Smooth muscle cell (in vitro differentiated cells): ENCODE results near the gene DIO3. TPM values are rescaled to one million over a fixed set of nuclear protein-coding genes. Genes with fewer than 3 reads are reported as not detected.

Experiments used
- DNase-seq: peaks from one replicate; lab custom pipeline; 2025; ENCODE audit not compliant: unreplicated experiment; lab: John Stamatoyannopoulos, UW
- H2AFZ ChIP-seq: fragments of 200-600 bp; sonication (generic); 2 replicates; pipeline ENCODE4 v1.6.0; 2016; ENCODE audit warnings: antibody characterized with exemption, low read depth, mild to moderate bottlenecking
- H3F3A ChIP-seq: fragments of 200-600 bp; sonication (generic); 2 replicates; pipeline ENCODE4 v1.6.0; 2017; ENCODE audit warnings: antibody characterized with exemption, low read depth
- H3K27ac ChIP-seq: fragments of 200-600 bp; sonication (generic); 2 replicates; pipeline ENCODE4 v1.5.1; 2016; ENCODE audit warnings: low read depth, mild to moderate bottlenecking
- H3K27me3 ChIP-seq: fragments of 200-600 bp; sonication (generic); 2 replicates; pipeline ENCODE4 v1.6.1; 2016; ENCODE audit warnings: low read depth, mild to moderate bottlenecking
- H3K36me3 ChIP-seq: fragments of 200-600 bp; sonication (generic); 2 replicates; pipeline ENCODE4 v1.5.1; 2016; ENCODE audit warnings: low read depth
- H3K4me1 ChIP-seq: fragments of 200-600 bp; sonication (generic); 2 replicates; pipeline ENCODE4 v1.5.1; 2016; ENCODE audit warnings: low read depth
- H3K4me2 ChIP-seq: fragments of 200-600 bp; sonication (generic); 2 replicates; pipeline ENCODE4 v1.6.0; 2016; ENCODE audit warnings: mild to moderate bottlenecking
- H3K4me3 ChIP-seq: fragments of 200-600 bp; sonication (generic); 2 replicates; pipeline ENCODE4 v1.5.1; 2016; ENCODE audit warnings: mild to moderate bottlenecking
- H3K79me2 ChIP-seq: fragments of 200-600 bp; sonication (generic); 2 replicates; pipeline ENCODE4 v1.6.0; 2016; ENCODE audit warnings: low read depth, mild to moderate bottlenecking
- H3K9ac ChIP-seq: fragments of 200-600 bp; sonication (generic); 2 replicates; pipeline ENCODE4 v1.6.0; 2016; ENCODE audit warnings: low read depth
- H3K9me3 ChIP-seq: fragments of 200-600 bp; sonication (generic); replicated peaks from 2 replicates; pipeline ENCODE4 v1.5.1; 2016; ENCODE audit warnings: low read depth
- H4K20me1 ChIP-seq: fragments of 200-600 bp; sonication (generic); 2 replicates; pipeline ENCODE4 v1.6.0; 2016; ENCODE audit warnings: low read depth
- CTCF ChIP-seq: fragments of 200-600 bp; sonication (generic); IDR thresholded peaks from 2 replicates; pipeline ENCODE4 v1.5.1; 2017; ENCODE audit warnings: borderline replicate concordance, mild to moderate bottlenecking, antibody characterized with exemption; ENCODE audit not compliant: insufficient read depth, poor library complexity, severe bottlenecking
- WGBS: methylation state at CpG from one replicate; pipeline ENCODE4 v1.1.7; 2016; ENCODE audit warnings: low lambda C conversion rate; 5-methylcytosine and 5-hydroxymethylcytosine counted together
- polyA plus RNA-seq: library from polyadenylated mRNA; unstranded; fragments of >200 nt; fragmentation: Nextera tagmentation; extraction: Ambion mirVana; gene quantifications from 2 replicates; pipeline ENCODE4 v1.2.1, GENCODE V29; 2016
- total RNA-seq: library from RNA; depleted of rRNA; stranded (reverse); fragments of >200 nt; gene quantifications from 2 replicates; pipeline ENCODE4 v1.2.3, GENCODE V29; 2014

DIO3 gene
- total and polyA plus RNA-seq, 2 experiments from 2014 or later: 21.0 to 36.5 TPM

- DNase-seq: no peak
- no peak overlapping the region for H3K27ac ChIP-seq
- no peaks in the 10 kb centered on the region for H3K9me3 ChIP-seq
Observed at GRCh38 chr14:101551729-101552595, 9.3 kb upstream of the DIO3 start.

GRCh38 chr14:101552786-101553231, 8.5 kb upstream of the DIO3 start:
- H3K27me3 ChIP-seq: no peaks in the 10 kb centered on the region
- H3K9ac ChIP-seq: no peak overlapping the region
- H3K4me2 ChIP-seq: no peak overlapping the region
- peaks cover 4% of the 10 kb centered on the region for H4K20me1 ChIP-seq
- H3K36me3 ChIP-seq: no peaks in the 10 kb centered on the region
- H3K4me3 ChIP-seq: no peak overlapping the region
- WGBS: 88% methylated on average over 9 of the region's 9 CpGs
- H3K79me2 ChIP-seq: no peaks in the 10 kb centered on the region
- no peaks in the 10 kb centered on the region for H3K4me1 ChIP-seq
- TF ChIP-seq CTCF: no peak
- H3K9me3 ChIP-seq: no peaks in the 10 kb centered on the region
- DNase-seq: no peak
- no peaks in the 10 kb centered on the region for H3F3A ChIP-seq
- no peak overlapping the region for H2AFZ ChIP-seq
- H3K27ac ChIP-seq: no peak overlapping the region

More at GRCh38 chr14:101551729-101552595, 9.3 kb upstream of the DIO3 start:
- TF ChIP-seq CTCF: no peak
- Histone ChIP-seq H3K36me3 (no peaks in the 10 kb centered on the region), H3K9ac (no peak overlapping the region), H2AFZ (no peak overlapping the region), H4K20me1 (no peaks in the 10 kb centered on the region), H3F3A (no peaks in the 10 kb centered on the region), H3K4me3 (no peak overlapping the region), H3K4me2 (no peak overlapping the region), H3K27me3 (no peaks in the 10 kb centered on the region), H3K4me1 (no peaks in the 10 kb centered on the region), H3K79me2 (no peaks in the 10 kb centered on the region)
- WGBS: 97% methylated on average over 24 of the region's 24 CpGs

GRCh38 chr14:101553393-101553792, 7.9 kb upstream of the DIO3 start:
- H3K27ac ChIP-seq: no peak overlapping the region
- H3K79me2 ChIP-seq: peaks cover 5% of the 10 kb centered on the region
- H3K4me3 ChIP-seq: no peak overlapping the region
- H3K4me2 ChIP-seq: no peak overlapping the region
- DNase-seq: no peak
- H3K9me3 ChIP-seq: no peaks in the 10 kb centered on the region
- no peak for TF ChIP-seq CTCF
- no peaks in the 10 kb centered on the region for H3F3A ChIP-seq
- no peak overlapping the region for H3K9ac ChIP-seq
- peaks cover 10% of the 10 kb centered on the region for H4K20me1 ChIP-seq
- H2AFZ ChIP-seq: no peak overlapping the region
- no peaks in the 10 kb centered on the region for H3K27me3 ChIP-seq
- WGBS: 100% methylated on average over 1 of the region's 1 CpG
- no peaks in the 10 kb centered on the region for H3K4me1 ChIP-seq
- no peaks in the 10 kb centered on the region for H3K36me3 ChIP-seq
